ENCODE data around the gene SLC38A9. TPM values are rescaled to one million over a fixed set of nuclear protein-coding genes. Genes with fewer than 3 reads are reported as not detected.

Gene SLC38A9
- total RNA-seq, 4 donors from 2014 or later = 26.3 to 53.6 (median 32.0) TPM

GRCh38 chr5:55626790-55627189 lies 85.3 kb downstream of the SLC38A9 start:
- Histone ChIP-seq H3K27me3 (no peaks in the 10 kb centered on the region), H3K4me1 (peaks cover 0 to 6% (median 0%) of the 10 kb centered on the region in 4 donors), H3K36me3 (no peaks in the 10 kb centered on the region), H3K27ac (no peak overlapping the region), H3K9me3 (no peaks in the 10 kb centered on the region), H3K4me3 (no peak overlapping the region)
- DNase-seq = no peak
- TF ChIP-seq CTCF (IDR thresholded peaks at IDR 0.05) (no peak), POLR2A (IDR thresholded peaks at IDR 0.05) (no peak)

- Histone ChIP-seq H3K27ac (peak overlapping the region in 1 of 4 donors; percentile 60), H3K27me3 (no peaks in the 10 kb centered on the region), H3K9me3 (no peaks in the 10 kb centered on the region), H3K4me3 (no peak overlapping the region), H3K36me3 (no peaks in the 10 kb centered on the region), H3K4me1 (peaks cover 0 to 6% (median 0%) of the 10 kb centered on the region in 4 donors)
- DNase-seq = no peak
- no peak for TF ChIP-seq CTCF (IDR thresholded peaks at IDR 0.05)
Measured at GRCh38 chr5:55625913-55626312, 86.2 kb downstream of the SLC38A9 start.

GRCh38 chr5:55625589-55625909 lies 86.6 kb downstream of the SLC38A9 start:
- no peak overlapping the region for H3K4me3 ChIP-seq
- H3K27ac ChIP-seq = peak overlapping the region in 1 of 4 donors; percentile 60

GRCh38 chr5:55624841-55625588 lies 87.1 kb downstream of the SLC38A9 start:
- H3K9me3 ChIP-seq = no peaks in the 10 kb centered on the region
- DNase-seq = no peak
- H3K36me3 ChIP-seq = no peaks in the 10 kb centered on the region
- peaks cover 0 to 6% (median 0%) of the 10 kb centered on the region in 4 donors for H3K4me1 ChIP-seq
- H3K4me3 ChIP-seq = no peak overlapping the region
- TF ChIP-seq POLR2A (IDR thresholded peaks at IDR 0.05) = no peak
- TF ChIP-seq CTCF (IDR thresholded peaks at IDR 0.05) = no peak
- peak overlapping the region in 2 of 4 donors; percentile 31 to 60 for H3K27ac ChIP-seq
- H3K27me3 ChIP-seq = no peaks in the 10 kb centered on the region

More at GRCh38 chr5:55625589-55625909, 86.6 kb downstream of the SLC38A9 start:
- Histone ChIP-seq H3K27me3 (no peaks in the 10 kb centered on the region), H3K9me3 (no peaks in the 10 kb centered on the region), H3K36me3 (no peaks in the 10 kb centered on the region), H3K4me1 (peaks cover 0 to 6% (median 0%) of the 10 kb centered on the region in 4 donors)
- TF ChIP-seq CTCF (IDR thresholded peaks at IDR 0.05) (no peak), POLR2A (IDR thresholded peaks at IDR 0.05) (no peak)
- DNase-seq = no peak

GRCh38 chr5:55623789-55624188 lies 88.3 kb downstream of the SLC38A9 start:
- TF ChIP-seq POLR2A (IDR thresholded peaks at IDR 0.05) = no peak
- TF ChIP-seq CTCF (IDR thresholded peaks at IDR 0.05) = no peak
- no peak for DNase-seq
- H3K9me3 ChIP-seq = no peaks in the 10 kb centered on the region
- no peaks in the 10 kb centered on the region for H3K27me3 ChIP-seq
- H3K36me3 ChIP-seq = no peaks in the 10 kb centered on the region
- no peak overlapping the region for H3K4me3 ChIP-seq
- H3K27ac ChIP-seq = no peak overlapping the region
- H3K4me1 ChIP-seq = peaks cover 0 to 6% (median 0%) of the 10 kb centered on the region in 4 donors
